Measurements from ENCODE around the gene SALL4. TPM values are rescaled to one million over a fixed set of nuclear protein-coding genes. Genes with fewer than 3 reads are reported as not detected.
A peak's percentile ranks its signal among the peaks of the same experiment; 100 is the strongest.

Gene SALL4
- total RNA-seq, 6 donors from 2014 or later, result 0.51 to 0.69 (median 0.52) TPM; not detected in 3

DNA sequence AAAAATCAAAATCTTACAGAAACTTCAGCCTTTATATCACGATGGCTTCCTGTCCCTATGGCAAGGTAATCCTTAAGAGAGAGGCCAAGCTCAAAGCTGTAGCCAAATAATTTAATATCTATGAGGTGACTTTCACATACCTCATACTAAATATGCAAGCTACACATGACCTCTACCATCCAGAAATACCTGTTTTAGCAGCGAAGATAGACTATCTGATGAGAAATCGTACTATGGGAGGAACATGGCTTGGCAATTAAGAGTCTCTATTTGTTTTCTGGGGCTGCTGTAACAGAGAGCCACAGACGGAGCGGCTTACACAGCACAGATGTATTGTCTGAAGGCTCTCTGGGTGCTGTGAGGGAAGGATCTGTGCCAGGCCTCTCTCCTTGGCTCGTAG lies 31.0 kb upstream of the SALL4 start:
- Histone ChIP-seq H3K36me3 (no peaks in the 10 kb centered on the region), H3K27me3 (no peaks in the 10 kb centered on the region), H3K9me3 (no peaks in the 10 kb centered on the region), H3K27ac (no peak overlapping the region), H3K4me3 (no peak overlapping the region), H3K4me1 (no peaks in the 10 kb centered on the region)
- DNase-seq (no peak), ATAC-seq (ENCODE audit: low FRiP score in 2 of 2) (no peak)
- TF ChIP-seq EP300 (IDR thresholded peaks at IDR 0.05) (no peak), POLR2AphosphoS5 (IDR thresholded peaks at IDR 0.05) (no peak), POLR2A (IDR thresholded peaks at IDR 0.05) (no peak)
- TF ChIP-seq, protein P1, sequence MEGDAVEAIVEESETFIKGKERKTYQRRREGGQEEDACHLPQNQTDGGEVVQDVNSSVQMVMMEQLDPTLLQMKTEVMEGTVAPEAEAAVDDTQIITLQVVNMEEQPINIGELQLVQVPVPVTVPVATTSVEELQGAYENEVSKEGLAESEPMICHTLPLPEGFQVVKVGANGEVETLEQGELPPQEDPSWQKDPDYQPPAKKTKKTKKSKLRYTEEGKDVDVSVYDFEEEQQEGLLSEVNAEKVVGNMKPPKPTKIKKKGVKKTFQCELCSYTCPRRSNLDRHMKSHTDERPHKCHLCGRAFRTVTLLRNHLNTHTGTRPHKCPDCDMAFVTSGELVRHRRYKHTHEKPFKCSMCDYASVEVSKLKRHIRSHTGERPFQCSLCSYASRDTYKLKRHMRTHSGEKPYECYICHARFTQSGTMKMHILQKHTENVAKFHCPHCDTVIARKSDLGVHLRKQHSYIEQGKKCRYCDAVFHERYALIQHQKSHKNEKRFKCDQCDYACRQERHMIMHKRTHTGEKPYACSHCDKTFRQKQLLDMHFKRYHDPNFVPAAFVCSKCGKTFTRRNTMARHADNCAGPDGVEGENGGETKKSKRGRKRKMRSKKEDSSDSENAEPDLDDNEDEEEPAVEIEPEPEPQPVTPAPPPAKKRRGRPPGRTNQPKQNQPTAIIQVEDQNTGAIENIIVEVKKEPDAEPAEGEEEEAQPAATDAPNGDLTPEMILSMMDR (IDR thresholded peaks at IDR 0.05), result no peak
- 94% methylated on average over 6 of the region's 6 CpGs for WGBS, 2 donors

DNA sequence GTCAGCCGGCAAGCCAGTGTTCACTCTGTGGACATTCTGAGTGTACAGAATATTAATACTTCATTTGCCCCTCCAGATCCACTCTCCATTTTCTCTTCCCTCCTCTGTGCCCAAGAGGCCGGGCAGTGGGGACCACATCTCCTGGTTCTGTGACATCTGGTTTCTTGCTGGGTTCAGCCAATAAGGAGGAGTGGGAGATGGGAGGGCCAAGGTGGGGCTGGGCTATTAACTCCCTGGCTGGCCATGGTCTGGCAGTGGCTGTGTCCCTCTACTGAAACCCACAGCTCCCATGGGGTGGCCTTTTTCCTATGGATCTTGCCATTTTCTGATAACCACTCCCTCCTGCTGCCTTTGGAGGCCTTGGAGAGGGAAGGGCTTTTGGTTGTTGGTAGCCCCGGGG lies 30.0 kb upstream of the SALL4 start:
- Histone ChIP-seq H3K9me3 (no peaks in the 10 kb centered on the region), H3K27ac (no peak overlapping the region), H3K4me3 (no peak overlapping the region), H3K36me3 (no peaks in the 10 kb centered on the region), H3K27me3 (no peaks in the 10 kb centered on the region), H3K4me1 (no peaks in the 10 kb centered on the region)
- ATAC-seq (ENCODE audit: low FRiP score in 2 of 2), result no peak
- WGBS, 2 donors, result 93% methylated on average over 3 of the region's 3 CpGs
- no peak for DNase-seq
- TF ChIP-seq EP300 (IDR thresholded peaks at IDR 0.05) (no peak), POLR2A (IDR thresholded peaks at IDR 0.05) (no peak), POLR2AphosphoS5 (IDR thresholded peaks at IDR 0.05) (no peak)
- TF ChIP-seq, protein P1 (IDR thresholded peaks at IDR 0.05), result no peak

DNA sequence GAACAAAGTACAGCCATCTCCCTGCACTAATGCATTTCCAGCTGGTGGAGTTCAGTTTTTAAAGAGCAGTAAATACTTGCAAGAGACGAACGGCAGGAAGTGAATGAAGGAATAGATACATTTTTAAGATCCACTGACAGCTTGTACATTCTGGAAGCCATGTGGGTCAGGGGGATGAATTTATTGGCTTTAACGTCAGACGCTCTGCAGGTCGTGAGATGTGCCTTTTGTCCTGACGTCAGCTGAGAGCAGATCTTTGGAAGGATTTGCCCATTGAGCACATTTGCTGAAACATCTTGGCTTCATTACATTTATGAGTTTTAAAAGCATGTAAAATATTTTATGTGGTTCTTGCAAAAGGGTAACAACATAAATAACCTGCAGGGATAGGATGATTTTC lies 29.5 kb upstream of the SALL4 start:
- DNase-seq (no peak), ATAC-seq (ENCODE audit: low FRiP score in 2 of 2) (no peak)
- no peaks in the 10 kb centered on the region for H3K4me1 ChIP-seq
- TF ChIP-seq, protein P1 (IDR thresholded peaks at IDR 0.05), result no peak
- TF ChIP-seq POLR2A (IDR thresholded peaks at IDR 0.05), result no peak
- no peak for TF ChIP-seq EP300 (IDR thresholded peaks at IDR 0.05)
- no peak for TF ChIP-seq POLR2AphosphoS5 (IDR thresholded peaks at IDR 0.05)
- H3K9me3 ChIP-seq, result no peaks in the 10 kb centered on the region
- 62 to 73% methylated on average over 6 of the region's 6 CpGs for WGBS, 2 donors
- no peak overlapping the region for H3K4me3 ChIP-seq
- H3K27me3 ChIP-seq, result no peaks in the 10 kb centered on the region
- H3K36me3 ChIP-seq, result no peaks in the 10 kb centered on the region
- H3K27ac ChIP-seq, result no peak overlapping the region

DNA sequence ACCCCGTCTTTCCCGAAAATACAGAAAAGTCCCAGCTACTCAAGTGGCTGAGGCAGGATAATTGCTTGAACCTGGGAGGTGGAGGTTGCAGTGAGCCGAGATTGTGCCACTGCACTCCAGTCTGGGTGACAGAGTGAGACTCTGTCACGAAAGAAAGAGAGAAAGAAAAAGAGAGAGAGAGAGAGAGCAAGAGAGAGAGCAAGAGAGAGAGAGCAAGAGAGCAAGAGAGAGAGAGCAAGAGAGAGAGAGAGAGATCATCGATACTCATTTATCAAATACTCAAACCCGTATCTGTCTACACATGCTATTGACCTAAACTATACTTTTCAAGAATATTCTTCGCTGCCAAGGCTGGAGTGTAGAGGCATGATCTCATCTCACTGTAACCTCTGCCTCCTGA lies 28.2 kb upstream of the SALL4 start:
- Histone ChIP-seq H3K4me3 (no peak overlapping the region), H3K27ac (no peak overlapping the region), H3K4me1 (no peaks in the 10 kb centered on the region), H3K9me3 (no peaks in the 10 kb centered on the region), H3K27me3 (no peaks in the 10 kb centered on the region), H3K36me3 (no peaks in the 10 kb centered on the region)
- ATAC-seq (ENCODE audit: low FRiP score in 2 of 2) (no peak), DNase-seq (no peak)
- no peak for TF ChIP-seq POLR2AphosphoS5 (IDR thresholded peaks at IDR 0.05)
- TF ChIP-seq POLR2A (IDR thresholded peaks at IDR 0.05), result no peak
- TF ChIP-seq, protein P1 (IDR thresholded peaks at IDR 0.05), result no peak
- no peak for TF ChIP-seq EP300 (IDR thresholded peaks at IDR 0.05)
- WGBS, 2 donors, result 85 to 89% methylated on average over 7 of the region's 7 CpGs

DNA sequence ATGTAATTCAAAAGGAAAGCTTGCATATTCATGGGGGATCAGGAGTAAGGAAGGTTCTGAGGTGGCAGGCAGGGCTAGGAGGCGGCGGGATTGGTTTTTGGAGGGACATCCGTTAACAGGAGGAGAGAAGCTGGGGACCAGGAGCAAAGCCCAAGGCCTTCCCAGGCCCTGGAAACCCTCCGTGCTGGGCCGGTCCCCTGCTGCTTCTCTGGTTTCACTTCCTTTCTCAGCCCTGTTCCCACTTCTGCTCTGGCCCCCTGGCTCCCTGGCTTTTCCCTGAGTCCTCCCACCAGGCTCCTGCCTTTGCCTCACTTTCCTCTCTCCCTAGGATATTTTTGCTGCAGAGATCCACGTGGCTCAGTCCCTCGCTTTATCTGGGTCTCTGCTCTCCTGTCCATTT lies 26.4 kb upstream of the SALL4 start:
- Histone ChIP-seq H3K36me3 (no peaks in the 10 kb centered on the region), H3K4me1 (no peaks in the 10 kb centered on the region), H3K9me3 (no peaks in the 10 kb centered on the region), H3K27ac (no peak overlapping the region), H3K4me3 (no peak overlapping the region), H3K27me3 (no peaks in the 10 kb centered on the region)
- peak in 1 of 2 donors; percentile 21 for ATAC-seq (ENCODE audit: low FRiP score in 2 of 2)
- DNase-seq, result no peak
- TF ChIP-seq POLR2AphosphoS5 (IDR thresholded peaks at IDR 0.05) (no peak), POLR2A (IDR thresholded peaks at IDR 0.05) (no peak)
- WGBS, 2 donors, result 69 to 76% methylated on average over 7 of the region's 7 CpGs

Measured in upper lobe of left lung (tissue), 6 donors.